Activated CD4-positive, alpha-beta T cell treated with anti-CD3 and anti-CD28 coated beads for 4 hours (primary cell): ENCODE measurements around the gene CARMIL1.
A peak's percentile ranks its signal among the peaks of the same experiment; 100 is the strongest.
"Not testable (repeated sequence)": the region's sequence is repeated elsewhere in the genome, so short reads cannot be mapped to it uniquely, and the experiment has no call there.

Experiments
- DNase-seq, 2 donors: peaks; one replicate each; pipeline ENCODE4 v3.0.0-alpha.2; 2020

Gene CARMIL1

DNA sequence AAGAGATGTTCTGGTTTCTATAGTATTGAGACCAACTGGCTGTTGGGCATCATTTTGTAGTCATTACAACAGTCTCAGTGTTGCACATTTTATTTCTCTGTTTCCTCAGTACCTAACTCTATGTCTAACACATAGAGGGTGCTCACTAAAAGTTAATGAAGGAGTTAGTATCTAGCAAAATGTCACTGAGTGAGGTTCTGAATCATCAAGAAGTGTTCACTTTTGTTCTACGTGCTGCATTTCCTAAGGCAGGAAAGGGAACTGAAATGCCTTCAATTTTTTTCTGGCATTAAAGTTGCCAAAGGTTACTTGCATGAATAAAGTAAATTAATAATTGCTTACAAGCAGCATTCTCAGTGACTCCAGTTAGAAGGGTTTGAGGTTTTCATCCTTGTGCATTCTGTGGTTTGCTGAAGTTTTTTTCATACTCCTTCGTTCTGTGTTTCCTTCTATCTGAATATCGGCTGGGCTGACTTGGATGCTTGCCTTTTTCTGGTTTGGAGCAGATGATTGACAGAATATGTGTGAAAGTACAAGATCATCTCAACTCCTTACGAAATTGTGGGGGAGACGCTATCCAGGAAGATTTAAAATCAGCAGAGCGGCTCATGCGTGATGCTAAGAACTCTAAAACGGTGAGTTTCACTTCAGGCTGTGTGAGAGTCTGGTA is 258.3 kb downstream of the CARMIL1 start:
- no peak for DNase-seq

DNA sequence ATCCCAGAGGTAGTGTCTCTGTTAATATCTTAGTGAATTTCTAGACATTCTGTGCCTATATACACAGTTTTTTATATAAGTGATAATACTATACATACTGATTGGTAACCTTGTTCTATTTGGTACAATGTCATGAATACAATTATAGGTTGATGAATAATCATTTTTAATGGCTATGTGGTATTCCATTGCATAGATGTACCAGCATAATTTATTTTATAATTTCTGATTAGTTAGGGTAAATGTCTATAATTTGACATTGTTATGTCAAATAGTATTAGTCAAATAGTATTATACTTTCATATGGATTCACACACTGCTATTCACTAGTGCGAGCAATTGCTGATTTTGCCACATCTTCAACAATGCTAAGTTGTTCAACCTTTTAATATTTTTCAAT is 262.1 kb downstream of the CARMIL1 start:
- no peak for DNase-seq

DNA sequence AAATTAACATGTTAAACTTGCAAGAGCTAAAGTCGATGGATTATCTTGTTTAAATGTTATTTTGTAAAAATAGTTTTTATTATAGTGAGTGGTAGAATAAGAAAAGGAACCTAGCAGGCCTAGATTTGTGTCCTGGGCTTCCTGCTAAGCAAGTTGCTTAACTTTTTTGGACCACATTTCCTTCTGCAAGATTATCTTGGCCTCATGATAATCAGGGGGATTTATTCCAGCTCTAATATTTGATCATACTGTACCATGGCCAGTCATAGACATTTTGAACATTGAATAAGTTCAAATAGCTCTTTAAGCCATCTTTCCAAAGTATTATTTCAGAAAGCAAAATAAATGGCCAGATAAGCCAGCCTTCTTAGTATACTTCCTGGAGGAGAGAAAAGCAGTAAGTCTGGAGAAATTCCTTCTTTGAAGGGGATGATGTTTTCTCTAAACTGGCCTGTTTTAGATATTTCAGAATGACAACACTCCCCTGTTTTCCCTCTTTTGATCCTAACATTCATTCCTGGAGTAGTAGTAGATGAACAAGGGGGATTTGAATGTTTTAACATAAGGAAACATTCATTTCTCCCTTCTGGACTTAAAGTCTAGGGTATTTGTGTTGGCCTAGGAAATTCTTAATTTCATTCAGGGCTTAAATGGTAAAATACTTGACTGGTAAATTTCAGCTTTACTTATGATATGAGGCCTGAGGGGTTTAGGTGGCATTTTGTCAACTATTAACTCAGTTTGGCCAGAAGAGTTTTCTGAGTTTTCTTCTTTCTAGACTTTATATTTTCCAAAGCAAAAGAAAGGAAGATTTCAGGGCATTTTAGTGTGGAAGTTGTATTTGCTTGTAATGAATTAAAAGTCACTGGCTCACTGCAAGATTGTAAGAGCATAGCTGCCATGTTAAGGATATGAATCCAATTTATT is 264.1 kb downstream of the CARMIL1 start:
- DNase-seq: no peak

DNA sequence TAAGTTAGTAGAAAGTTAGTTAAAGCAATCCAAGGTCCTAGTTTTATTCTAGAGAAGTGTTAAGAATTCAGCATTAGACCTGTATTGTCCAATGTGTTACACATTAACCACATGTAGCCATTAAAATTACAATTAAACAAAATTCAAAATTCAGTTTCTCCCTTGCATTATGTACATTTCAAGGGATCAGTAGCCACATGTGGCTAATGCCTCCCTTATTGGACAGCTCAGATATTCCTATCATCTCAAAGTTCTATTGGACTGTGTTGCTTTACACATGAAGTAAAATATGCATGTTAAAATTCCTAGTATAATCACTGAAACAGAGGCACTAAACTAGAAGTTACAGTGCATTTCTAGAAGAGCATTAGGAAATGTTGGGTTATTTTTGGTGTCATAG is 265.7 kb downstream of the CARMIL1 start:
- DNase-seq: no peak

DNA sequence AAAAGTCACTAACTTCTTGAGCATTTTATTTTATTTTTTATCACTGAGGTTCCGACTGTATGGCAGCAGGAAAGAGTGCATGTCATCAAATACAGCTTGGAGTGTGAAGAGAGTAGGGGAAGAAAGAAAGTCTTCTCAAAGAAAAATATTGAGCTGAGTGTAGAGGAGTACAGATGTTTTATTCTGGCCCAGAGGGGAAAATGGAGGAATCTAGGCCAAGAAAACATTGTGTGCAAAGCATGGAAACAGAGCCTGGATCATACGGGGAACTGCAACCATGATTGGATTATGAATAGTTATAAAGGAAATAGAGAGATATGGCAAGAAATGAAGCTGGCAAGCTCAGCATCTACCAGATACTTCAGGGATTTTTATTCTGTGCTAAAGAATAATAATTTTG is 268.6 kb downstream of the CARMIL1 start:
- DNase-seq: no peak

DNA sequence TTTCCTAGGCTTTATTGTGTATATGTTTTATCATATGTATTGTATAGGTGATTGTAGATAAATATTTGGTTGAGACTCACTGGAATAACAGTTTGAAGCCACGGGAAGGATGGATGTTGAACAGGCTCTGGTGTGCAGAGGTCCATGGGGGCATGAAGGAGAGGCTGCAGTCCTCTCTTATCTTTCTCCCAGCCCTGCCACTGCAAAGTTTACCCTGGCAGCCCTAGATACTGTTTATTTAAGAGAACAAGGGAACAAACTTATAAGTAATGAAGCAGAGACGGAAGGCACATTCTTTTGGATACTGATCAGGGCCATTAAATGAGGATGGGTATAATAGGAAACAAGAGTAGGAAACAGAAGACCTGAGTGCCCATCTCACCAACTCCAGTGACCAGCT is 269.3 kb downstream of the CARMIL1 start:
- DNase-seq: no peak

DNA sequence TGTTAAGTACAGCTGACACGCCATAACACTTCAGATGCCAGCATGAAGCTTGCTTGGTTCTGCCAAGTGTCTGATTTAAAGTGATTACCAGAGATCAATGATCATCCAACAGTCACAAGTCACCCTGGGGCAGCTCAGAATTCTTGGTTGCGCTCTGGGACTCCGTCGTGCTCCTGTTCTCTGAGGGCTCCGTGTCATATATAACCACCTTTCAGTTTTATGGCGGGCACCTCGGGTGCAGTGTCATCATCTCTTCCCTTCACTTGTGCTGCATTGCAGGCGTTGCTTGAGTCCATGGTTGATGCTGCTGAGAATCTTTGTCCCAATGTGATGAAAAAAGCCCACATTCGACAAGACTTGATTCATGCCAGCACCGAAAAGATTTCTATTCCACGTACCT is 271.5 kb downstream of the CARMIL1 start:
- DNase-seq: no peak

DNA sequence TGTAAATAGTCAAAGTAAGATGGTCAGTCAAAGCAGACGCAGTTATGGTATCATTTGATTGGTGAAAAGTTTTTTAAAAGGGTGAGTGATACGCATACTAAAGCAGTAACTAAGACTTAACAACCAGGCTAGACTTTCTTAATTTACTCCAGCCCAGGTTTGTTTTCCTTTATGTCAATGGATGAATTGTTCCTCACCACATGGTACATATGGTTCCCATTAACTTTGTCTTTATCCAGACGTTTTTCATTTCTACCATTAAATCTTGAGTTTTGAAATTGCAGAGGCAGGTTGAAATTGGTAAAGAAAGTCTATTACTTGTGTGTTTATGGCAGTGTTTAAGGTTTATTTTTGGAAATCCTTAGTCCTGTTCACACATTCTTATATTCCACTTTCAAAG is 274.3 kb downstream of the CARMIL1 start:
- DNase-seq: no peak

DNA sequence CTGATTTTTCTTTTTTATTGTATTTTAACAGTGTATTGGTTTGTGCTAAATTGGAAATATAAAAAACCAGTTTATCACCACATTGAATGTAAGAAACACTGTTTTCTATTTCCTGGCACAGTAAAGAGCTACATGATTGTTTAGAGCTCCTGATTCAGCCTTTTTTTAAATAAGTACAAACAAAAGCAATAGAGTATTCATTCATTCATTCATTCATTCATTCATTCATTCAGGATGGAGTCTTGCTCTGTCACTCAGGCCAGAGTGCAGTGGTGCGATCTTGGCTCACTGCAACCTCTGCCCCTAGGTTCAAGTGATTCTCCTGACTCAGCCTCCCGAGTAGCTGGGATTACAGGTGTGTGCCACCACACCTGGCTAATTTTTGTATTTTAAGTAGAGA is 276.0 kb downstream of the CARMIL1 start:
- DNase-seq: no peak

DNA sequence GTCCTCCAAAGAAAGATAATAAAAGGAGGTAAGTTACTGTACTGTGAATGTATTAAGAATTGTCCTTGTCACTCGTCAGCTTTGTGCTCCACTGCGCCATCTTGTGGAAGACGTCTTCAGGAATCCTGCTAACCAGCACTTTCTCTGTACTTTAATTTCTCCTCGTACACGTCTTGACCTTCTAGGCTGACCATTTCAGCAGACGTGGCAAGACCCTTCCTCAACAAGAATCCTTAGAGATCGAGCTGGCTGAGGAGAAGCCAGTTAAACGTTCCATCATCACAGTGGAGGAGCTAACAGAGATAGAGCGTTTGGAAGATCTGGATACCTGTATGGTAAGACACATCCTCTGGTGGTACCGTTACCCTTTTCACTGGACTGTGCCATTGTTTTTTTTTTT is 277.3 kb downstream of the CARMIL1 start:
- DNase-seq: peak; percentile 68 to 85

DNA sequence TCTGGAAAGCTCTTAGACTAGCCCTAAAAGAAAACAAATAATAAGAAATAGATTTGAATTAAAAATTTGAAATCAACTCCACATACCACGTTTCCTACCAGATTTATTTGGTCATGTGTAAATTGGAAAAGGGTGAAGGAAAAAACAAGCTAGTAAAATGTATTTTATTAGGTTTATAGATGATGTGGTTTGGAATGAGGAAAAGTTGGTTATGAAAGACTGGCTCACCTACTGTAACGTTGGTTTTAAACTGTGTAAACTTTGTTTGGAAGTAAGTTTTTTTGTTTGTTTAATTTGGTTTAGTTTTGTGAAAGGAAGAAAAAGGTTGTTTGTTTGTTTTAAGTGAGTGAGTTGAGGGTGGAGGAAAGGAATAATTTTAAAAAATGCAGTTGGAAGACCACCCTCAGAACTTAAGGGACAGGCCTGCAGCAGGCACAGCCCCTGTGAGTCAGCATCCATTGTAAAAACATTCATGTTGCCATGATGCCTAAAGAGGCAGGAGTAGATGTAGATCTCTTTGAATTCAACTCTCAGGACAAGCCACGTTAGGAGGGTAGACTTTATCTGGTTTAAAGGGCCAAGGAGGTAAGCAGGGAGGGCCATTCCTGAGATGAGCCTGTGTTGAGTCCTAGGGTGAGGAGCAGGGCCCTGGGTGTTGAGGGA is 279.1 kb downstream of the CARMIL1 start:
- no peak for DNase-seq

DNA sequence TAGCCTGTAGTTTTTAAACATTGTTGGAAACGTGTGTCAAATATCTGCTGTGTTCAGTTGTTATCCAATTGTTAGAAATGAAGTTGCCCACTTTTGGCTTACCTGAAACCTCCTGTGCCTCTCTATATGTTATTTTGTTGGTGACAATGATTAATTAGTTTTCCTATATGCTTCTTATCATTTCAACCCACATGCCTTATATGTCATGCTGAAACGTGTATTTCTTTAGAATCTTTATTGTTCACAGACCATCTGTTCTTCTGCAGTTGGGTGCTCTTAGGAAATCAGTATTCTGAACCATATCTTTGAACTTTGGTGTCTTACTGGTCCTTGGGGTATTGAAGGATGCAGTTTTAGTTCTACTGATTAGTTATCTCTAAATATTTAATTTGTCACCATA is 281.7 kb downstream of the CARMIL1 start:
- no peak for DNase-seq

DNA sequence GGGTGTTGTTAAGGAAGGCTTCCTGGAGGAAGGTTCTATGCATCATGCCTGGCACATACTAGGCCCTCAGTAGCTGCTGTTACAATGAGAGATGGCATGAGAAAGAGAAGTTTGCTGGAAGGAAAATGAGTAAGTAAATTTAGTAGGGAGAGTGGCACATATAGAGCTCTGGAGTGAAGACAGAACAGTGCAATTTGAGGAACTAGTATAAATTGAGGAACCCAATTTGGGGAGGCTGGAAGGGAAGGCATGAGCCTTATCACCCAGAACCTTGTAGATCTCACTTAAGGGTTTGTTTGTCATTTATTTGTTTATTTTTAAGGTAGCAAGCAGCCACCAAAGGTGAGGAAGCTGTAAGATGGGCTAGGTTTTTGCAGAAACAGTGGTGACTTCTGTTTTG is 285.8 kb downstream of the CARMIL1 start:
- no peak for DNase-seq

DNA sequence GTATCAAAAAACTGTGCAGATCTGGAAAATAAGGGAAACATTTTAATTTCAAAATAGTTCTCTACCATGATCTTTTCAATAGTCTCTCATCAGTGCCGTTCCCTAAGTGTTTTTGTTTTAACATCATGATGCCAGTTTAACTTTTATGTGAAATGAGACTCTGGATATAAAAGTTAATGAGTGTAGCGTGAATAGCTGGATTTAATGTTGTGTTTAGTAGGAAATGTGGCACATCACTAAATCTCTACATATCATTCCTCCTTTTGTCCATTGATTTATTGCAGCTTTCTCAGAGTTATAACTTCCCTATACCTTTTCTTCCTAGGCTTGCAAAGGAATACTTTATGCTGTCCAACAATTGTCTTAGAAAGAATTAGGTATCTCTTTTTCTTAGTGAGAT is 291.4 kb downstream of the CARMIL1 start:
- no peak for DNase-seq

DNA sequence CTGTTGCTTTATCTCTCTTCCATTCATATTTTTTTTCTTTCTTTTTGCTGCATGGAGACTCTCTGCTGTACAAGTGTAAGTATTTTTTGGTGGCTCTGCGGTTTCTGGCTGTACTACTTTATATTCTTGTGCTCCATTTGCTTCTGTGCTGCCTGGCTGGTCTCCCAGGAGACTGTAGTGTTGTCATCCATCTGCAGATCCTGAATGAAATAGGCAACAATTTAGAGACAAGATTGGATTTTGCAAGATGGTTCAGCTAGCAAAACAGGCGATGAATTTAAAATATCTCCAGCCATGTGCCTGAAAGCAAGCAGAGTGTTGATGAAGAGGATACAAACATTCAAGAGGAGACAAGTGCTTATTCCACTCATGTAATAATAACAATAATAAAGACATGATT is 297.7 kb downstream of the CARMIL1 start:
- DNase-seq: no peak

DNA sequence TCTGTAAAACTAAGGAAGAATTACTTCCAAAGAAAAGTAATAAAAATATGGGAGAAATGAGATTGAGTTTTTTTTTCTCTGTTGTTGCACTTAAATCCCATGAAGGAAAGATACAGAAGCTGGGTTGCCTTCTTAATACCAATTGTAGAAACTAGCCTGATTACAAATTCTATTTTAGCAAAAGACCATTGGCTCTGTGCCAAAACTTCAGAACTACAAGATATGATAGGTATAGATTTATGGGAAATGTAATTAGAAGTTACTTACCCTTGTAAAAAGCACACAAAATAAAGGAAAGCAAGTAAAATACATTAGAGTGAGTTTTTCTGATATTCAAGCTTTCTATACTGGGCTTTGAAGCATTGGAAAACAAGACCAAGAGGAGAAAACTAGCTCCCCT is 299.4 kb downstream of the CARMIL1 start:
- no peak for DNase-seq

DNA sequence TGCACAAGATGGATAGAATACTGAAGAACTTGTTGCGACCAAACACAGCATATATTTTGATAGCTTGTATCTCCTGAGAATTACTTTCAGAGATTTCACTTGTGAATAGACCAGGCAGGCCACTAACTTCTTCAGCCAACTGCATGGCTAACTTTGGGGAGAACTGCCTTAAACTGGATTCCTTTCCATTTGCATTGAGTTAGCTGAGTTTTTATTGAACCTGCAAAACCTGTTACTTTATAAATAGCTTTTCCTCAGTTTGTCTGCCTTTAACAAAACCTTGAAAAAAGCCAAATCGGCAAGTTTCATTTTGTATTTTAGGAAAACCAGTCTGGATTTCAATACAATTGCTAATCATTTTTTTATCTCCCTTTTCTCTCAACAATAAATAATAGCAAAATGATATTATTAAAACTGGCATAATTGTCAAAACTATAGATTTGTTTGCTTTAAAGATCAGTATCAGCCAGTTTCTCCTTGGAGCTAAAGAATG is 300.3 kb downstream of the CARMIL1 start:
- DNase-seq: no peak

DNA sequence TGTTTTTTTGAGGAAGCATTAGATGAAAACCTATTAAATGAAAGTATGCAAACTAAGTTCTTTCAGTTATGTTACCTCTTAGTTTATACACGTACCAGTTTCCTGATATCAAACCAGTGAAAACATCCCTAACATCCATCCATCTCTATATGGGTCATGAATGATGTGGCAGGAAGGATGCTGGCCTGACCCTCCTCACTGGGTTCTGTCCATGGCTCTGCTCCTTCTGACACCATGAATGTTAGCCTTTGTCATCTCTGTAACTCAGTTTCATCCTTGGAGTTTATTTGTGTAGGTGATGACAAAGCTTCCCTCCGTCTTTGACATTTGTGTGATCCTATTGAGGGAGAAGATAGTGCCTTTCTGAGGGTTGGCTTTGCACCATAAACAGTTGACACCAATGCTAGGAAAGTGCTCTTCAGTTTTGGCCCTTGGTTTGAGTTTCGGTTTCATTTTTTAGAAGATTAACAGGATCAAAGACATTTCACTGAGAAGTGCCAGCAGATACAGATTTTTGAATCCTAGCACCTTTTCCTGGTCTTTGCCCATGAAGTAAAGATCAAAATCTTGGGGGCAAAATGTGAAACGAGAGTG is 300.8 kb downstream of the CARMIL1 start:
- no peak for DNase-seq

DNA sequence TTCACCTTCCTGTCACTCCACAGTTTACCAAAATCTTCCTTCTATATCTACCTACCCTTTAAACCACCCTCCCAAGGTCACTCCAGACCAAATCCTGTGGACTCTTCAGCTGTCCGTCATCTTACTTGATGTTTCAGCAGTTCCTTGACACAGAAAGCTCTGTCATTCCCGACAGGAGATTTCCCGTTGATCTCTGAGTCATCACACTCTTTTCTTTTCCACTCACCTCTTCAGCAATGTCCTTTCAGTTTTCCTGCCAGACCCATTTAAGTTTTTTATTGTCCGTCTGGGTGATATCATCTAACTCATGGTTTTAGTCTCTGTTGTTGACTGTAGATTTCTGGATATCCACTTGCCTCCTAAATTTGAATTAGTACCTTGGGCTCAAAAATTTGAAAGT is 302.9 kb downstream of the CARMIL1 start:
- no peak for DNase-seq

DNA sequence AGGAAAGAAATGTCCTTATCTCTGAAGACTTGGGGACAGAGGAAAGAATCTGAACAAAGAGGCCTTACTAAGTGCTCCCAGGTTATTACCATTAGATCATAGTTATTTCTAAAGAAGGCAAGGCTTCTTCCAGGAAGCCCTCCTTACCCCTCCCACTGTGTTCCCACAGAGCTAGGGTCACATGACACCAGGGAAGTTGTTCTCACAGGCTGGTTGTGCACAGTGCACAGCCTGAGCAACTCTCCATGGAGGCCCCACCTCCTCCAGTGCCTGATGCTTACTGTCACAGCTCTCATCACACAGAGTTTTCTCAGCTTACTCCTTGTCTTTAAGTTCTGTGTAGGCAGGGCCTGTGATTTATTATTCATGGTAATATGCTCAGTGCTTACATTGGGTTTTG is 303.9 kb downstream of the CARMIL1 start:
- no peak for DNase-seq

DNA sequence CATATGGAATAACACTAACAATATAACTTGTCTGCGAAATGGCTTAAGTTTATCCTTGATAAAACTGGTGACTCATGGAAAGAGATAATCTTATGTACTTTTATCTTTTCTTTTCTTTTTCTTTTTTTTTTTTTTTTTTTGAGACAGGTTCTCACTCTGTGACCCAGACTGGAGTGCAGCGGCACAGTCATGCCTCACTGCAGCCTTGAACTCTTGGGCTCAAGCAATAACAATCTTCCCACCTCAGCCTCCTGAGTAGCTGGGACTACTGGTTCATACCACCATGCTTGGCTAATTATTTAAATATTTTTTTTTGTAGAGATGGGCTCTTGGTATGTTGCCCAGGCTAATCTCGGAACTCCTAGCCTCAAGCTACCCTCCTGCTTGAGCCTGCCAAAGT is 304.7 kb downstream of the CARMIL1 start:
- DNase-seq: no peak

DNA sequence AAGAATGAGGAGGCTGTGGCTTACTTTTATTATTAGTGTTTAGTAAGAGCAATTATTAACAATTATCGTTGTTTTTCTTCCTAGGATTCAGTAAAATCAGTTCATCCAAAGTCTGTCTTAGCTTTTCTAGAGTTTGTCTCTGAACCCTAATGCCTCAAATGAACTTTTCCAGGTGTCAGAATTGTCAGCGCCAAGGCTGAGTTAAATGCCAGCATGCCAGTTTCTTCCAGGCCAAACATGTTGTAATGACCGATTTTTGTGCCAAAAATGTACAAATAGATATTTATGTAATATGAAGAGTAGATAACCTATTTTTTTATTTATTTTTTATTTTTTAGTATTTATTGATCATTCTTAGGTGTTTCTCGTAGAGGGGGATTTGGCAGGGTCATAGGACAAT is 306.1 kb downstream of the CARMIL1 start:
- DNase-seq: no peak

DNA sequence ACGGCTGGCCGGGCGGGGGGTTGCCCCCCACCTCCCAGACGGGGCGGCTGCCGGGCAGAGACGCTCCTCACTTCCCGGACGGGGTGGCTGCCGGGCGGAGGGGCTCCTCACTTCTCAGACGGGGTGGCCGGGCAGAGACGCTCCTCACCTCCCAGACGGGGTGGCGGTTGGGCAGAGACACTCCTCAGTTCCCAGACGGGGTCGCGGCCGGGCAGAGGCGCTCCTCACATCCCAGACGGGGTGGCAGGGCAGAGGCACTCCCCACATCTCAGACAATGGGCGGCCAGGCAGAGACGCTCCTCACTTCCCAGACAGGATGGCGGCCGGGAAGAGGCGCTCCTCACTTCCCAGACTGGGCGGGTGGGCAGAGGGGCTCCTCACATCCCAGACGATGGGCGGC is 306.9 kb downstream of the CARMIL1 start:
- not testable (repeated sequence) for DNase-seq
